Measurements from ENCODE around the gene TNFAIP8L3.
"Not testable (repeated sequence)": the region's sequence is repeated elsewhere in the genome, so short reads cannot be mapped to it uniquely, and the experiment has no call there.

TNFAIP8L3 gene

GRCh38 chr15:51094606-51095569 is at the start of gene TNFAIP8L3:
Gene TNFAIP8L3, minus strand, starts transcription at chr15:51094906. Its CDS starts 311 bp downstream, at chr15:51094595.
- DNase-seq = peak; percentile 53

- DNase-seq = peak; percentile 84
Observed at GRCh38 chr15:51144021-51144532, 49.4 kb upstream of the TNFAIP8L3 start.

GRCh38 chr15:51140347-51140746 is 45.6 kb upstream of the TNFAIP8L3 start:
- DNase-seq = not testable (repeated sequence)

GRCh38 chr15:51139091-51139490 is 44.4 kb upstream of the TNFAIP8L3 start:
- DNase-seq = no peak

- no peak for DNase-seq
Observed at GRCh38 chr15:51137880-51138430, 43.2 kb upstream of the TNFAIP8L3 start.

GRCh38 chr15:51137024-51137423 is 42.3 kb upstream of the TNFAIP8L3 start:
- no peak for DNase-seq

GRCh38 chr15:51135276-51135675 is 40.6 kb upstream of the TNFAIP8L3 start:
- DNase-seq = no peak

GRCh38 chr15:51134416-51135199 is 39.9 kb upstream of the TNFAIP8L3 start:
- no peak for DNase-seq

GRCh38 chr15:51133140-51133765 is 38.5 kb upstream of the TNFAIP8L3 start:
- no peak for DNase-seq

- peak; percentile 100 for DNase-seq
Observed at GRCh38 chr15:51132384-51133139, 37.9 kb upstream of the TNFAIP8L3 start.

- no peak for DNase-seq
Observed at GRCh38 chr15:51131596-51132290, 37.0 kb upstream of the TNFAIP8L3 start.

GRCh38 chr15:51130344-51130743 is 35.6 kb upstream of the TNFAIP8L3 start:
- no peak for DNase-seq

GRCh38 chr15:51129535-51130188 is 35.0 kb upstream of the TNFAIP8L3 start:
- DNase-seq = no peak

GRCh38 chr15:51128701-51129100 is 34.0 kb upstream of the TNFAIP8L3 start:
- no peak for DNase-seq

- DNase-seq = no peak
Observed at GRCh38 chr15:51126842-51127241, 32.1 kb upstream of the TNFAIP8L3 start.

GRCh38 chr15:51123002-51123401 is 28.3 kb upstream of the TNFAIP8L3 start:
- DNase-seq = not testable (repeated sequence)

GRCh38 chr15:51121631-51122225 is 27.0 kb upstream of the TNFAIP8L3 start:
- DNase-seq = peak; percentile 54

GRCh38 chr15:51121118-51121517 is 26.4 kb upstream of the TNFAIP8L3 start:
- DNase-seq = peak; percentile 98

- DNase-seq = no peak
Observed at GRCh38 chr15:51119120-51119519, 24.4 kb upstream of the TNFAIP8L3 start.

GRCh38 chr15:51117270-51117669 is 22.6 kb upstream of the TNFAIP8L3 start:
- peak; percentile 63 for DNase-seq
